Peyer's patch (tissue), 4 donors: ENCODE results near the gene FOLR2.

Source experiments
- CTCF ChIP-seq, 6 experiments: fragments of 450-650 bp in 4 of 6; fragments of 200-600 bp in 2 of 6; sonication (generic) in 1 of 6; IDR thresholded peaks; one replicate each; pipeline ENCODE4 v1.5.1; 2017 to 2019; ENCODE audit warnings: antibody characterized with exemption in 6 of 6, mild to moderate bottlenecking in 3 of 6, moderate library complexity in 1 of 6
- POLR2A ChIP-seq, 2 donors: fragments of 450-650 bp; IDR thresholded peaks; one replicate each; pipeline ENCODE4 v1.5.1; 2017; ENCODE audit warnings: antibody characterized with exemption in 2 of 2, mild to moderate bottlenecking in 2 of 2, moderate library complexity in 2 of 2

- TF ChIP-seq POLR2A (IDR thresholded peaks at IDR 0.05) (no peak), CTCF (IDR thresholded peaks at IDR 0.05) (no peak)
Measured at GRCh38 chr11:72243173-72244059, 26.8 kb downstream of the FOLR2 start.
